Measurements from ENCODE around the gene GRIP1.

GRCh38 chr12:66633676-66634075 lies 45.2 kb downstream of the GRIP1 start:
- TF ChIP-seq EZH2 (IDR thresholded peaks at IDR 0.05; ENCODE audit: low read length, missing control alignments) (no peak), CTCF (conservative IDR thresholded peaks at IDR 0.05 in 1 of 2, IDR thresholded peaks at IDR 0.05 in 1 of 2; ENCODE audit: low read depth in 1 of 2, low read length in 2 of 2) (no peak)
